Skeletal muscle satellite cell (primary cell): Measurements from ENCODE around the gene RPL22L1.
"Not testable (repeated sequence)": the region's sequence is repeated elsewhere in the genome, so short reads cannot be mapped to it uniquely, and the experiment has no call there.

Source experiments
- H3K27me3 ChIP-seq: 2 replicates; pipeline ENCODE4 v1.7.0; 2013; ENCODE audit warnings: low read length; ENCODE audit not compliant: control insufficient read depth, insufficient read depth
- H3K36me3 ChIP-seq: 2 replicates; pipeline ENCODE4 v1.7.0; 2013; ENCODE audit warnings: mild to moderate bottlenecking, control low read depth, low read length; ENCODE audit not compliant: insufficient read depth
- H3K4me1 ChIP-seq: 2 replicates; pipeline ENCODE4 v1.7.0; 2013; ENCODE audit warnings: low read length; ENCODE audit not compliant: control insufficient read depth, insufficient read depth
- H3K4me2 ChIP-seq: 2 replicates; pipeline ENCODE4 v1.7.0; 2013; ENCODE audit warnings: mild to moderate bottlenecking, low read length
- H3K4me3 ChIP-seq: 2 replicates; pipeline ENCODE4 v1.7.0; 2013; ENCODE audit warnings: low read length
- H3K9ac ChIP-seq: 2 replicates; pipeline ENCODE4 v1.7.0; 2013; ENCODE audit warnings: mild to moderate bottlenecking, low read depth, low read length, moderate library complexity
- H3K9me3 ChIP-seq: replicated peaks from 2 replicates; pipeline ENCODE4 v1.7.0; 2013; ENCODE audit warnings: mild to moderate bottlenecking, control low read depth, low read length

RPL22L1 gene

GRCh38 chr3:170818325-170818724 is 51.7 kb downstream of the RPL22L1 start:
- not testable (repeated sequence) for H3K4me3 ChIP-seq, H3K36me3 ChIP-seq, H3K27me3 ChIP-seq, H3K4me2 ChIP-seq, H3K4me1 ChIP-seq, H3K9me3 ChIP-seq, H3K9ac ChIP-seq

GRCh38 chr3:170817471-170817870 is 52.5 kb downstream of the RPL22L1 start:
- not testable (repeated sequence) for H3K36me3 ChIP-seq, H3K4me2 ChIP-seq, H3K9me3 ChIP-seq, H3K27me3 ChIP-seq, H3K9ac ChIP-seq, H3K4me3 ChIP-seq
- H3K4me1 ChIP-seq, result peaks cover 16% of the 10 kb centered on the region

- H3K4me2 ChIP-seq, result no peak overlapping the region
- no peaks in the 10 kb centered on the region for H3K36me3 ChIP-seq
- no peak overlapping the region for H3K9ac ChIP-seq
- H3K27me3 ChIP-seq, result no peaks in the 10 kb centered on the region
- no peak overlapping the region for H3K4me3 ChIP-seq
- peaks cover 21% of the 10 kb centered on the region for H3K4me1 ChIP-seq
- no peaks in the 10 kb centered on the region for H3K9me3 ChIP-seq
Observed at GRCh38 chr3:170816841-170817240, 53.2 kb downstream of the RPL22L1 start.

GRCh38 chr3:170816341-170816740 is 53.7 kb downstream of the RPL22L1 start:
- Histone ChIP-seq H3K9me3 (no peaks in the 10 kb centered on the region), H3K36me3 (no peaks in the 10 kb centered on the region), H3K9ac (no peak overlapping the region), H3K4me3 (no peak overlapping the region), H3K4me1 (peaks cover 26% of the 10 kb centered on the region), H3K27me3 (no peaks in the 10 kb centered on the region), H3K4me2 (no peak overlapping the region)

- H3K4me1 ChIP-seq, result peaks cover 30% of the 10 kb centered on the region
- no peak overlapping the region for H3K9ac ChIP-seq
- no peaks in the 10 kb centered on the region for H3K9me3 ChIP-seq
- no peaks in the 10 kb centered on the region for H3K27me3 ChIP-seq
- no peak overlapping the region for H3K4me2 ChIP-seq
- no peak overlapping the region for H3K4me3 ChIP-seq
- H3K36me3 ChIP-seq, result no peaks in the 10 kb centered on the region
Observed at GRCh38 chr3:170815936-170816335, 54.1 kb downstream of the RPL22L1 start.

- H3K4me1 ChIP-seq, result peaks cover 35% of the 10 kb centered on the region
- no peaks in the 10 kb centered on the region for H3K9me3 ChIP-seq
- H3K4me2 ChIP-seq, result no peak overlapping the region
- H3K36me3 ChIP-seq, result no peaks in the 10 kb centered on the region
- H3K27me3 ChIP-seq, result no peaks in the 10 kb centered on the region
- no peak overlapping the region for H3K9ac ChIP-seq
- H3K4me3 ChIP-seq, result no peak overlapping the region
Observed at GRCh38 chr3:170815340-170815739, 54.7 kb downstream of the RPL22L1 start.
